ENCODE data around the gene NCK2.

The NCK2 gene

DNA sequence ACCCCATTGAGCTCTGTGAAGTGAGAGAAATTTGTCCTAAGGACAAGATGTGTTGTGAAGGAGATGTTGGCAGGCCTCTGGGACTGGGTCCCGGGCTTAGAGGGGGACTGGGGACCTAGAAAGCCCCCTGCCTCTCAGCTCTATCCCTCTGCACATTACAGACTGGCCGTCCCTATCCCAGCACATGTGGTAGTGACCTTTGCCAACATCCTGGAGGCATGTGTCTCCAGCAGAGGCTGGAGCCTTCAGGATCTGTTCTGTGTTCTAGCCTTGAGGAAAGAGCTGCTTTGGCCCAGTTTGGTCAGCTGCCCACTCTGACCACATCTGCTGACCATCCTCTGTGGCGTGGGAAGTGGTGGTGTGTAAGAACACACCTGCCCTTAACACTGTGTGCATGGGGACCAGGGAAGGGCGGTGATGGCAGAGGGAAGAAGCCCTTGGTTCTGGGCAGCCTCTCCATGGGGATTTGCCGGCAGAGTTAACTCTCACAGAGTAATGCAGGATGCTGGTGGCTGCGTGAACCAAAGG, 33.4 kb downstream of the NCK2 start:
- no peak for DNase-seq

DNA sequence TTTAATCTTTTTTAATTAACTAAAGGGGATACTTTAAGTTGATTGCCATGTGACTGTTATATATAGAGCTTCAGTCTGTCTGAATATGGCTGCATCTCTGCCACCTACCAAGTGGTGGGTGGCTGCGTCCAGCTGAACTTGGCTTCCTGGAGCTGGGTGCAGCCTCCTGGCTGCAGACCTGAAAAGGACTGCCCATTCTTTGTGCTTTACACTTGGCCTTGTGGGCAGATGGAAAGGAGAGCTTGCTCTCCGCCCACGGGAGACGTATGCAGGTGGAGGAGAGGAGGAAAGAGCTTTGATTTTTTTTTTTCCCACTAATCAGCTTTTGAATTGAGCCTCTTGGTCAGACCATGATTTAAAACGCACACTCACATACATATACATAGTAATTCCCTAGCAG, 34.7 kb downstream of the NCK2 start:
- DNase-seq = no peak

DNA sequence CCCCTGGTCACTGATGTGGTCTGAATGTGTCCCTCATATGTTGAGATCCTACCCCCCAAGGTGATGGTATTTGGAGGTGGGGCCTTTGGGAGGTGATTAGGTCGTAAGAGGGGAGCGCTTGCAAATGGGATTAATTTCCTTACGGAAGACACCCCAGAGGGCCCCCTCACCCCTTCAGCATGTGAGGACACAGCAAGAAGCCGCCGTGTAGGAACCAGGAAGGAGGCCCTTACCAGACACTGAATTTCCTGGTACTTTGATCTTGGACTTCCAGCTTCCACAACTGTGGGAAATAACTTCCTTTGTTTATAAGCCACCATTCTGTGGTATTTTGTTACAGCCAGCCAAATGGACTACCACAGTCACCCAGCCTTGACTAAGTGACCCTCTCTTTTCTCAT, 35.9 kb downstream of the NCK2 start:
- DNase-seq = no peak

DNA sequence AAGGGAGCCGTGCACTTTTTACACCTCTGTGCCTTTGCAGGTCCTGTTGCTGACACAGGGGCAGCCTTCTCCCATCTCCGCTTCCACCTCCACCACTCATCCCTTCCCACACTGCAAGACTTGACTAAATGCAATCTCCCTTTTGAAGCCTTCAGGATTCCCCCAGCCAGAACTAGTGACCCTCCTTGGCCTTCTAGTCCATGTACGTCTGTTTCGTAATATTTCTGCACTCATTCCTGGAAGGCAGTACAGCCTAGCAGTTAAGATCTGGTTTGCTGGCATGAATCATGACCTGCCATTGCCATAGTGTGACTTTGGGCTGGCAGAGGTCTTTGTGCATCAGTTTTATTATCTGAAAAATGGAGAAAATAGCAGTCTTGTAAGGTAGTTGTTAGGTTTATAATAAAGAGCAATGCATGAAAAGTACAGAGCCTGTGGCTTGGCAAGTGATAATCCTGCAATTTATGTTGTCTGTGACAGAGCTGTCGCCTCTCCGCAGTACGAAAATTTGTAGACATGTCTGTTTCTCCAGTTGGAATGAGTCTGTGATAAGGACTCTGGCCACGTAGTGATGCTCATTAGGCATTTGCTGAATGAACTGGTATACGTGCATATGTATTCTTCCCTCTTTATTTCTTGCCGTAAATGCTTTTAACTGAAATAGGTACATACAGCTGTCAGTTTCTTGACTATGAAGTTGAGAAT, 36.7 kb downstream of the NCK2 start:
- DNase-seq = no peak

DNA sequence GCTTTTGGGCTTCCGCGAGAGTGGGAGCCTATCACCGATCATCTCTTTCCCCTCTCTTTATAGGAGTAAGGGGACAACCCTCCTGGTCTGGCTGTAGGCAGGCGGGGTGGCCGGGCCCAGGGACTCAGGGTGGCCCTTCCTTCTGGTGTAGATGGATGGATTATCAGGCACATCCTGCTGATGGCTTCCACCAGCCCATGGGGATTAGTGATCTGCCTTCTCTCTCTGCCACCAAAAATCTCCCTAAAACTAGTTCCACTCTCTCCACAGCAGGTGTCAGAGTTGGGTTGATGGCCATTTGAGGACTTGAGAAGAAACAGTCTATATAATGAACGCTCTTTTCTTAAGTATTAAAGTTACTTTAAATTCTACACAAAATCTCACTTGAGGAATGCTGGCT, 37.4 kb downstream of the NCK2 start:
- DNase-seq = no peak

DNA sequence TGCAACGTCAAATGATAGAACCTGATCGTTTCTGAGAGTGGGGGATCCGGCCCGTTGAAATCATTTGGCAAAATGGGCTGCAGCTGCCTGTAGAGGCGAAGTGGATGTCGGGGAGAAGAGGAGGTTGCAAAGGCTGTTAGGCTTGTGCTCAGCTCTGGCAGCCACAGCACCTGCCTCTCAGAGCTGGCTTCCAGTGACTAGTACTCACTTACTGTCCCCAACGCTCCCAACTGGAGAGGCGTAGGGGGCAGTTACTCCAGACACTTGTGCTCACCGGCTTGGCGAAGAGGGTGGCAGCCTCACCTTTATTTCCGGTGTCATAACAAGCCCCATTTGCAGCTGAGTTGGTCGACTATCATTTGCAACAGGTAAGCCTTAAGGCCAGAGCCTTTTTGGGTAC, 37.9 kb downstream of the NCK2 start:
- no peak for DNase-seq

DNA sequence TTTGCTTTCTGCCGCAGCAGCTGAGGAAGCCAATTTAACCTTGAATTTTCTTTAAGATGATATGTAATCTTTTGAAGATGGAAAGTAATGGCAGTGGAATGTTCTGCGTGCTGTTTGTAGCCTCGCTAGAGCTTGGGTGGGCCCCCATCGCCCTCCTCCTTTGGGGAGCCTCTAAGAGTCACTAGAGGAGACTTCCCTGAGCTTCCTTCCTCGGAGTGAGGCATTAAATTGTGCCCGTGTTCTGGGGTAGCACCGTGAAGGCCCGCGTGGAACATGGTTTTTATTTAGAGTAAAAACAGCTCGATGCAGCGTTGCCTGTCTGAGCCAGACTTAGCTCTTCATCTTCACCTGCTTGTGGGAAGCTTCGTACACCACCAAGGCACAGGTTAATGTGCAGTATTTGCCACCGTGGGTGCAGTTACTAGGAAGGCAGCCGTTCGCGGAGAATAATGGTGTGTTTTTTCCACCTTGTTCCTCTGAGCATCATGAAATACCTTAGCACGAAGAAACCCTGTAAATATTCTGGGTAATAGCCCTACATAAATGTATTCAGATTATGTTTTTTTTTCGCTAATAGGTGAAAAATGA, 38.5 kb downstream of the NCK2 start:
- DNase-seq = no peak

DNA sequence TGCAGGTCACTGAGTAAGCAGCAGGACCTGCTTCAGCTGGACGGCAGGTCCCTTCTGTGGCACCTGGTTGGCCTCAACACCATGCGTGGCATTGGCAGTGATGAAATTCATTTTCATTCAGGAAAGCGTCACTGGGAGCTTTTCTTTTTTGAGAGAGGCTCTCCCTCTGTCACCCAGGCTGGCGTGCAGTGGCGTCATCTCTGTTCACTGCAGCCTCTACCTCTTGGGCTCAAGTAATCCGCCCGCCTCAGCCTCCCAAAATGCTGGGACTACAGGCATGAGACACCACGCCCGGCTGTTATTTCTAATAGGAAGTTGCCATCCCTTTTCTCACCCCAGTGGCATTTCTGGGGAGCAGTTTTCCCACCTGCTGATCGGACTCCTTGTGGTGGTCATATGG, 39.3 kb downstream of the NCK2 start:
- DNase-seq = no peak

DNA sequence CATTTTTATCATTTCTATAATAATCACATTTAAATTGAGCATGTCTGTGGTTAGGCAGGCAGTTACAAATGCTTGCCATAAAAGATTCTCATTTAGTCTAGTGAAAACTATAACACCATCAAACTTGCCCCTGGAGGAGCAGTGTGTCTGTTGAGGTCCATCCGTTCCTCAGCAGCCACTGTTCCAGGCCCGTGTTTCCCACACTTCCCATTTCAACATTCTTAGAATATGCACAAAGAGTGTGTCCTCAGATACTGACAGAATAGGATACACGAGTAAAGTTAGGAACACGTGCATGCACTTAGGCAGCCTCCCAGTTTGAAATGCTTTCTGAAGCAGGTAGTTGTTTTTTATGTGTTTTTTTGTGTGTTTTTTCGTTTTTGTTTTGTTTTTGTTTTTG, 39.9 kb downstream of the NCK2 start:
- DNase-seq = no peak

DNA sequence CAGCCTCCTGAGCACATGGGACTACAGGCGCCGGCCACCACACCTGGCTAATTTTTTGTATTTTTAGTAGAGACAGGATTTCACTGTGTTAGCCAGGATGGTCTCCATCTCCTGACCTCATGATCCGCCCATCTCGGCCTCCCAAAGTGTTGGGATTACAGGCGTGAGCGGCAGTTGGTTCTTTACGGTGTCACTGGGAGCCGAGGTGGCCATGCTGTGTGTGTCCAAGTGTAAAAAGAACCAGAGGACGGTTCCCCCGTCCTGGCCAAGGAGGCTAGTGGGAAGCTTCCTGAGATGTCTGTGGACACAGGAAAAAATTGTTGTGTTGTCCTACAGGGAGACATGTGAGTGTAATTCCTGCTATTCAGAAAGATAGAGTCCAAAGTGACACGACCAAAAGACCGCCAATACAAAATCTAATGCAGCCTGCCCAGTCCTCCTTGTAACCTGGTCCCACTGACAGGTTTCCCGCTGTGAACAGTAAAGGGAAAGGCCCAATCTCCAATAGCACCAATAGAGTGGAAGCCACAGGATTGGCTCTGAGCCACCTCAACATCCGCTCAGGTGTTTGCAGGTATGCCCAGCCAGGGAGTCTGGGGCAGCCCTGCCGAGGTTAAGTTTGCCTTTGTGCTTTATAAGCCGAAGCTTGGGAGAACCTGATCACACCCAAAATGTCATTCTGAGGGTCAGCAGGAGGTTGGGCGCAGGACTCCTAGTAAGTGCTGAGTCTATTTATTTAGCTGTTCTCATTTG, 40.6 kb downstream of the NCK2 start:
- no peak for DNase-seq

DNA sequence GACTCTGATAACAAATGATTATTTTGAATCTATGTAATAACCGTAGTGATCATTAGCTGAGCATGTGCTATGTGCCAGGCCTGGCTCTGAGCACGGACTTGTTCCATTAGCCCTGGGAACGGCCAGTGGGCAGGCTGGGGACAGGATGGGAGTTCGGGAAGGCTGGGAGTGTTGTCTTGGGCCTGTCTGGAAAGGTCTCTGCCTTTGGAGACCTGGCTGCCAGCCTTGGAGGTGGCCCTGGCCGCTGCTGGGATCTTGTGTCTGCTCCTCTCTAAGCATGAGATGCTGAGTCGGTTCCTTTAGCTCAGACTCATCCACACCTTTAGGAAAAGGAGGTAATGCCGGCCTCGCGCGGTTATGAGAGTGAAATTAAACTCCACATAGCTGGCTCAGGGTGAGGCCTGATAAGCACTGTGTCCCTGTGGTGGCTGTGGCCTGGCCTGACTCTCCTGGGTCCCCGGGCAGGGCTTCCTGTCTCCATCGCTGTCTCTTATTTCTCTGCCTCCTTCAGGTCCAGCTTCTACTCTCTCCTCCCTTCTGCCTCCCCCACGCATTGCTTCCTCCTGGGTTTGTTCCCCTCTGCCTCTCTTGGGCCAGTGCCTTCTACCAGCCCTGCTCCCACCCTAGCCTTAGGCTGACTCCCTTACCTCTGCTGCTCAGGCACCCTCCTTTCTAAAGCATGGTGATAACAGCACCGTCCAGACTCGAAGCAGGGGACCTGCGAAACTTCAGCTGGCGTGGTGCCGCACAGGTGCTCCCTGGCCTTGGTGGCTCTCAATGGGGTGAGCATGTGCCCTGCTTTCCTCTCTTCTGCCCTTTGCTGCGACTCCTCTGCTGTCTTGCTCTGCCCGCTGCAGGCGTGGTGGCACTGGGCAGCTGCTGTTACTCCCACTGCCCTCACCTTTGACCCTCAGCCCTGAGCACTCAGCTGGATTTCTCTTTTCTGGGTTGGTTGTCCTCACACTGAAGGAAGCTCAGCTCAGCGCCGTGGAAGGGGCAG, 41.8 kb downstream of the NCK2 start:
- no peak for DNase-seq

DNA sequence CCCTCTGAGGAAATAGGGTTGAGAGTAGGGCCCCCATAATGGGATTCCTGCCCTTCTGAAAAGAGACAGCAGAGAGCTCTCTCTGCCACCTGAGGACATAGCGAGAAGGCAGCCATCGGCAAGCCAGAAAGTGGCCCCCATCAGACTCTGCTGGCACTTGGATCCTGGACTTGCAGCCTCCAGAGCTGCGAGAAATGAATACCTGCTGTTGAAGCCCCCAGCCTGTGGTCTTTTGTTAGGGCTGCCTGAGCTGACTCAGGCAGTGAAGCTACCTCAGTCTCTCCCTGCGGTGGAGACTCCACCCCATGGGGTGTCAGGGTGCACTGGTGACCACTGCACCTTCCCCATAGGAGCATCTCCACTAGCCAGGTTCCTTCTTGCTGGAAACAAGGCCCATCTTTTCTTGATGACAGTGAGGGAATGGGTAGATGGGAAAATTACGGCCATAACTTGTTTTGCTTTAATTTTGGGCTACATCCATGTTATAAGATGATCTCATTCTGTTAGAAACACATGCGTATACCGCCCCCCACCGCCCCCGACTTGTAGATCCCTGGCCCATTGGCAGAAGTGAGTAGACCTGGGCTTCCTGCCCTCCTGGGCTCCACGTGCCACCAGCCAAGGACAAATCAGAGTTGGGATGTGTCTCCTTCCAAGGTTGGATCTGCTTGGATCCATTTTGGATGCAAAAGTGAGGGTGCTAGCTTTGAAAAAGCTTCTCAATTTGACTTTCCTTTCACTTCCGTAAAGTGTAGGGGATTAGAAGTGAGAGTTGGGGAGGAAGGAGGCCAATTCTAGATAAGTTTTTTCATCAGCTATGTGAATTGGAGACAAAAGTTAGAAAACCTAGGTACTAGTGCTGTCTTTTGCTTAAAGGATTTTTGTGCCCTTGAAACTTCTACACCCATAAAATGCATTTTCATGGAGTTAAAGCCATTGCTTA, 42.9 kb downstream of the NCK2 start:
- no peak for DNase-seq

DNA sequence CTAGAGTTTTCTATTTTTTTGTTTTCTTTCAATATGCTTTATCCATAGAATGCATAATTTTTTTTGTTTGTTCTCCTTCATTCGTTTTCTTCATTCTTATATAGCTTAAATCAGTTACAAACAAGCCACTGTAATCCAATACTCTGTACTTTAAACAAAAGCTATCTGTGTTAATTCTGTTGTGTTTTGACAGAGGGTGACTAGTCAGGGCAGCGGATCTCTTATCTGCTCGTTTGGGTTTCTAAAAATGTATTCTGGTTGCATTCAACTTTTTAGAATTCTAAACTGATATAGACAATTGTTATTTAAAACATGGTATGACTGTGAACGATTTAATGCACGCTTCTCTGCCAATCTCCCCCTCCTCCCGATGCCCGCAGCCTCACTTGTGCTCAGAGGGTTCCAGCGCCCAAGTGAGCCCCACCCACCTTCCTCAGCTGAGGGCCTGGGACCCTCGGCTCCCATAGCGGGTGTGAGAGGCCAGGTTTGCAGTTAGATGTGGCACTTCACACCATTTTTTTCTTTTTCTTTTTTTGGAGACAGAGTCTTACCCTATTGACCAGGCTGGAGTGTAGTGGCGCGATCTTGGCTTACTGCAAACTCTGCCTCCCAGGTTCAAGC, 44.1 kb downstream of the NCK2 start:
- DNase-seq = no peak

DNA sequence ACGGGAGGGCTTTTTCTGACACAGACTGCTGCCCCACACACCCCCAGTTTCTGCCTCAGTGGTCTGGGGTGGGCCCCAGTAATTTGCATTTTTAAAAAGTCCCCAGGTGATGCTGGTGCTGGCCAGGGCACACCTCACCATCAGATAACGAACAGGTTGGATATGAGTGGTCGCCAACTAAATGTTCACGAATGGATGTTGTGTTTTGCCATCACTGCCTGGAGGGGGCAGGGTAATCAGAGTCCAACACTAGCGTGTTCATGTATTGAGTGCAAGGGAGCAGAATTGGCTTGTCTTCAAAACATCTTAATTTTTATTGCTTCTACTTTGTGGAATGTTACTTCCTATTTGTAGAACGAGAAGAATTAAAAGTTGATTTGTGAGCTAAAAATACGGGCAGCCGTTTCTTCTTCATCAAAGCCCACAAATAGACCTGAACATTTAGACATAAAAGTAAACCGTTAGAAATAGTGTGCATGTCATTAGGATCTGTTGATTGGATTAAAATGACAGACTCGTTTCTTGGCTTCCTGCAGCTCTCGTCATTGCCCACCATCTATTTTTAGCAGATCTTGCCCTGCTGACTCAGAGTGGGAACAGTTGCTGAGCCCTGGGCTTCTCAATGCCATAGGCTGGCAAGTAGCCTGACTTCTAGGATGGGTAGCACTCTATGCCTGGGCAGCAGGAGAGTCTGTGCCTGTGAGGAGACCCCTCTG, 45.2 kb downstream of the NCK2 start:
- peak; percentile 64 for DNase-seq

DNA sequence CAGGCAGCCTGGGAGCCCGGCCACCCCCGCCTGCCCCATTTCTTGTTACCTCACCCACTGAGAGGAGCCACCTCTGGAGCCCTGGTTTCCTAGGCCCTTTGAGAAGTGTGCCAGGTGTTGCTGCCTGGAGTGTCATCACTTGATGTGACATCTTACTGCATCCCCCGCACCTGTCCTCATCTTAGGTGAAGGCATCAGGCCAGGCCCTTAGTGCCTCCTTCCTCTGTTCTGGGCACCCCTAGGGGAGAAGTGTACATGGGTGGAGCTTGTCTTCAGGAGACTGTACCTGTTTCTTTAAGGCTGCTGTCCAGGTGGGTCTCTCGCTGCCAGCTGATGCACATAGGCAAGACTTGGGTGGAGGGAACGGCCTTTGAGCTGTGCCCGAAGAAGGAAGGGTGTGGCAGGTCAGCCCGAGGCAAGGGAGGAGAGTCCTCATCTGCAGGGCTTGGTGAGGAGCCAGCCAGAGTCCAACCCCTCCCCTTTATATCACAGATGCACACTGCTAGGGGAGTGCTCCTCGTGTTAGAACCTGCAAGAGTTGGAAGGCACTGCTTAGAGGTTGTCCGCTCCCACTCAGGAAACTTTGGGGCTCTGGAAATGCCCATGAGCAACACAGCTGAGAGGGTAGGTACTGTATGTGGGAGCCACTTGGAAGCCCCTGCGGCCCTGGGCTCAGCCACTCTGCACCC, 45.9 kb downstream of the NCK2 start:
- DNase-seq = no peak

DNA sequence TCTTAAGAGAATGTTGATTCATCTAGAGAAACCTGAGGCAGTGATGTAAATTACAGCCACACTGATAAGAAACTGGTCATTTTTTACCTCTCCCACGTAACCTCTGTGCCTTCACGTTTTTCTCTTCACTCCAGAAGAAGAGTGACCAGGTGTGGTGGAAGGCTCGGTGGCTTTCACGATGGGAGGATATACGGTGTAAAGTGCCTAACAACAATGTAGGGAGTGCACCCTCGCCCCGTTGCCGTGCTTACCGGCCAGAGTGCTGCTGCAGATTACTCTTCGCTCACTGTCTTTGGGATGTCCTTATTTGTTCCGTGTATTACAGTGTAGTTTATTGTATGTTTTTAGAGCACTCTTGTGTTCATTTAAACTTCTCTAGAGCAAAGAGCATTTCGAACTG, 46.5 kb downstream of the NCK2 start:
- no peak for DNase-seq

DNA sequence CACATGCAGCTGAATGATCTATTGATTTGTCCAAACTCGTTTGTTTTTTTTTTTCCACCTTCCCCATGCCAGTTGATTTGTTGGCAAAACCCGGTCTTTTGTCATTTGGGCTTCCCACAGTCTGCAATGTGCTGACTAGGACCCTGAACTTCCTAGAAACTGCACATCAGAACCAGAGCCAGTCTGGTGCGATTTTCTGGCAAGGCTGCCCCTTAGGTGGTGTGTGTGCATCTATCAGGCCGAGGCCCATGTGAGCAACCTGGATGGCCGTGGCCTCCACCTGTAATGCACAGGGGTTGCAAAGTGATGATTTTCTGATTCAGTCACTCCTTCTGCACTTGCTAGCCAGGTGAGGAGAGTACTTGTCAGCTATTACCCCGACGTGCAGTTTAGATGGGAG, 47.8 kb downstream of the NCK2 start:
- no peak for DNase-seq

DNA sequence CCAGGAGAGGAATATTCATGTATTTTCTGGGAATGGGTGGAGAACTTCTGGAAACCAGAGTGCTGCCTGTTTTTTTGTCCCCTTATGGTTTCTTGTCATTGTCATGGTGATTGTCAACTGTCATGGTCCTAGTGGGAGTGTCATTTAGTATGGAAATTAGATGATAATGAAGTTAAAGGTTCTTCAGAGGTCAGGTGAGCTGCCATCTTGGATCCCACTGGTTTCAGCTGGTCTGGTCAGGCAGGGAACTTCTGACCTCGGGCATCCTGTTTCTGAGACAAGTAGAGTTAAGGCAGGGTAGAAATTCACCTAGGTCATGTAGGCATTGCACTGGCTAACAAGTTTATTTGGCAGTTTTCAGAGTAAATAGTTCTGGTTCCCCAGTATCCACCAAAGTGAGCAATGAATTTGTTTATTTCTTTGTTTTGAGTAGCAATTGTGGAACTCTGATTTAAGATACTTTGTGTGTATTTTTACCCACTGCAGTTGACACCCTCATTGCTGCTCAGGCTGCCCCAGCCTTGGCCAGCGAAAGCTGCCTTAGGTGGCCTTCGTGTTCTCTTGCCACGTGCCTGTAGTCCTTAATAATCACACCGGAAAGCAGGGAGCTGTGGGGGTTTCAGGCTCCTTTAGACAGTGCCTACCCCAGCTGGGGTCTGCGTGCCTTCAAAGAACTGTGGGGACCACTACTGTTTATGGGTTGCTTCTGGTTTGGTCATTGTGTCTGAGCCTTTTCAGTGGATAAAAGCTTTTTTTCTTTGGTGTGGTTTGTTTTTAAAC, 48.7 kb downstream of the NCK2 start:
- no peak for DNase-seq
